Stimulated activated CD4-positive, alpha-beta T cell treated with anti-CD3 and anti-CD28 coated beads, TNF-alpha, amount 100 ng/mL, for 24 hours (primary cell): Measurements from ENCODE around the gene ARAP3.
"Not testable (repeated sequence)": the region's sequence is repeated elsewhere in the genome, so short reads cannot be mapped to it uniquely, and the experiment has no call there.

Experiments
- DNase-seq, 3 experiments: peaks; one replicate each; pipeline ENCODE4 v3.0.0-alpha.2; 2020; ENCODE audit warnings: low read depth in 3 of 3

ARAP3 gene, protein sequence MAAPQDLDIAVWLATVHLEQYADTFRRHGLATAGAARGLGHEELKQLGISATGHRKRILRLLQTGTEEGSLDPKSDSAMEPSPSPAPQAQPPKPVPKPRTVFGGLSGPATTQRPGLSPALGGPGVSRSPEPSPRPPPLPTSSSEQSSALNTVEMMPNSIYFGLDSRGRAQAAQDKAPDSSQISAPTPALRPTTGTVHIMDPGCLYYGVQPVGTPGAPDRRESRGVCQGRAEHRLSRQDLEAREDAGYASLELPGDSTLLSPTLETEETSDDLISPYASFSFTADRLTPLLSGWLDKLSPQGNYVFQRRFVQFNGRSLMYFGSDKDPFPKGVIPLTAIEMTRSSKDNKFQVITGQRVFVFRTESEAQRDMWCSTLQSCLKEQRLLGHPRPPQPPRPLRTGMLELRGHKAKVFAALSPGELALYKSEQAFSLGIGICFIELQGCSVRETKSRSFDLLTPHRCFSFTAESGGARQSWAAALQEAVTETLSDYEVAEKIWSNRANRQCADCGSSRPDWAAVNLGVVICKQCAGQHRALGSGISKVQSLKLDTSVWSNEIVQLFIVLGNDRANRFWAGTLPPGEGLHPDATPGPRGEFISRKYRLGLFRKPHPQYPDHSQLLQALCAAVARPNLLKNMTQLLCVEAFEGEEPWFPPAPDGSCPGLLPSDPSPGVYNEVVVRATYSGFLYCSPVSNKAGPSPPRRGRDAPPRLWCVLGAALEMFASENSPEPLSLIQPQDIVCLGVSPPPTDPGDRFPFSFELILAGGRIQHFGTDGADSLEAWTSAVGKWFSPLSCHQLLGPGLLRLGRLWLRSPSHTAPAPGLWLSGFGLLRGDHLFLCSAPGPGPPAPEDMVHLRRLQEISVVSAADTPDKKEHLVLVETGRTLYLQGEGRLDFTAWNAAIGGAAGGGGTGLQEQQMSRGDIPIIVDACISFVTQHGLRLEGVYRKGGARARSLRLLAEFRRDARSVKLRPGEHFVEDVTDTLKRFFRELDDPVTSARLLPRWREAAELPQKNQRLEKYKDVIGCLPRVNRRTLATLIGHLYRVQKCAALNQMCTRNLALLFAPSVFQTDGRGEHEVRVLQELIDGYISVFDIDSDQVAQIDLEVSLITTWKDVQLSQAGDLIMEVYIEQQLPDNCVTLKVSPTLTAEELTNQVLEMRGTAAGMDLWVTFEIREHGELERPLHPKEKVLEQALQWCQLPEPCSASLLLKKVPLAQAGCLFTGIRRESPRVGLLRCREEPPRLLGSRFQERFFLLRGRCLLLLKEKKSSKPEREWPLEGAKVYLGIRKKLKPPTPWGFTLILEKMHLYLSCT (N-terminal part only)

GRCh38 chr5:141681695-141682641 lies at the start of gene ARAP3:
Gene ARAP3, minus strand, starts transcription at chr5:141682230. Its CDS starts 1,744 bp downstream, at chr5:141680486.
- peak in 1 of 3 experiments; percentile 38 for DNase-seq

DNA sequence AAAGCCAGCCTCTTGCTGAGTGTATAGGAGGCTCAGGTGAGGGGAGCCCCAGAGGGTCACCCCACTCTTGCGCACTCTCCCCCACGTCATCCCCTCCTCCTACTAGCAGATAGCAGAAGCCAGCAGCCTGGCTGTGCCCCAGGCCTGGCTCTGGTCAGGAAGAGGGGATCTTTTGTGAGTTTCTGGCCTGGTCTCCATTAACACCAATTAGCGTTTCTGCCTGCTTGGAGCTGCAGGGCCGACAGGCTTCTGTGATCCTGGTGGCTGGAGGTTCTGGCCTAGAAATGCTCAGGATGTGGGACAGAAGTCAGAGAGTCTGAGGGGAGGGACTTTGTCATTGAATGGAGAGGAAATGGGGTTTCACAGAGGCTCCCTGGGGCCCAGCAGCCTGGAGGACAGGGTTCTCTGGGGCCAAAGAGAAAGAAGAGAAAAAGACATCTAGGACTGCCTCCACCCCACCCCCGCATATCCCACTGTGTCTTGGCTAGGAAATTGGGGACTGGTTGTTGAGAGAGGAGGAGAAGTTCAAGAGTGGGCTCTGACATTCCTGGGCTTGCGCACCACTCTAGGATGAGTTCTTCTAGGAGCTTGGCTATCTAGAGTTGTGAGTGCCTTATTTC lies 47.5 kb upstream of the ARAP3 start:
- no peak for DNase-seq

GRCh38 chr5:141725891-141726290 lies 43.9 kb upstream of the ARAP3 start:
- no peak for DNase-seq

DNA sequence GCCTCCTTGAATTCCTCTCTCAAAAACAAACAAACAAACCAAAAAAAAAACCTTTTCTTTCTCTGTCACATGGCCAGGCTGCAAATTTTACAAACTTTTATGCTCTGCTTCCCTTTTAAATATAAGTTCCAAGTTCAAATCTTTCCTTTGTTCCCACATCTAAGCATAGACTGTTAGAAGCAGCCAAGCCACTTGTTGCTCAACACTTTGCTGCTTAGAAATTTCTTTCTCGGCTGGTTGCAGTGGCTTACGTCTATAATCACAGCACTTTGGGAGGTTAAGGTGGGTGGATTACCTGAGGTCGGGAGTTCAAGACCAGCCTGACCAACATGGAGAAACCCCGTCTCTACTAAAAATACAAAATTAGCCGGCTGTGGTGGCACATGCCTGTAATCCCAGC lies 43.1 kb upstream of the ARAP3 start:
- DNase-seq: not testable (repeated sequence)

DNA sequence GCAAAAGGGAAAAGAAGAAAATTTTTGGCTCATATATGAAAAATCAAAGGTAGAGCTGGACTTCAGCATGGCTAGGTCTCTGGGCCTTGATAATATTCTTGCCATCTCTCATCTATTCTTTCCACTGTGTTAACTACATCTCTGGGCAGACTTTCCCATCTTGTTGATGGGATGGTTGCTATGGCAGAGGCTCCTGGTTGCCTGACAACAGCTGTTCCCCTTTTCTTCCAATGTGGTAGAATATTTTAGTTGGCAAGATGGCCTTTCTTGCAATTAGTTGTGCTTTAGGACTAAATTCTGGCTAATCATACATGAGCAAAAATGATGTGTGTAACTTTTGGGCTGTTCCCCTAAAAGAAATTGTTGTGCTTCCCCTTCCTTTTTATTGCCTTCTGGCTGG lies 40.2 kb upstream of the ARAP3 start:
- no peak for DNase-seq

DNA sequence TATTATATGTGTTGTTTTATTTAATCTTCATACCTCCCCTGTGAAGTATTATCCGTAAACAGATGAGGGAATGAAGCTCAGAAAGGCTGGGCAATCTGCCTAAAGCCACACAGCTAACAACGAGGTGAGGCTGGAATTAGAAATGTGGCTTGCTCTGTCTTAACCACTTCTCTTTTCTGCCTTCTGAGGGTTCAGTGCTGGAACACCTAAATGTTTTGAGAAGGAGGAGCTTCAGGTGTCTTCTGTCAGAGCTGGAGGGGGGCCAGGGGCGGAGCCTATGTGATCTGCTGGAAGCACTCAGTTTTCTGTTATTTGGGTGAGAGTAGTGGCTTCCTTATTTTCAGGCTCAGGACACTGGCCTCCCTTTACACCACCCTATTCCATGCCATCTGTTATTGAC lies 35.0 kb upstream of the ARAP3 start:
- no peak for DNase-seq

DNA sequence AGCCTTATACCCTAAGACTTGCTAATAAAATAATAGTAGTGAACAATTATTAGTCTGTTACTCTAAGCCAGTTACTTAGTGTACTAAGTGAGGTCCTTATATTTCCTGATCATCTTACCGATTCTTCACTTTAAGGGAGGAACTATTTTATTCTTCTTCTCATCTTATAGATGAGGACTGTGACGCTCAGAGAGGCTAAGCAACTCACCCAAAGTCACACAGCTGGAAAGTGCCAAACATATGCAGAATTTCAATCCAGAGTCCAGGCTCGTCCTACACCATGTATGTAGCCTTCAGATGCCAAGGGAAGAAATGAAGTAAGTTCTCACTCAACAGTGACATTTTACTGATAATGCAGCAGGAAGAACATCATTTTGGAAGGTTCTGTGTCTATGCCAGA lies 34.4 kb upstream of the ARAP3 start:
- DNase-seq: no peak

GRCh38 chr5:141716009-141716408 lies 34.0 kb upstream of the ARAP3 start:
- DNase-seq: no peak

- DNase-seq: no peak
These were observed 33.4 kb upstream of the ARAP3 start for GRCh38 chr5:141715346-141715905.

GRCh38 chr5:141714542-141715310 lies 32.7 kb upstream of the ARAP3 start:
- no peak for DNase-seq

GRCh38 chr5:141713616-141714309 lies 31.7 kb upstream of the ARAP3 start:
- DNase-seq: no peak

DNA sequence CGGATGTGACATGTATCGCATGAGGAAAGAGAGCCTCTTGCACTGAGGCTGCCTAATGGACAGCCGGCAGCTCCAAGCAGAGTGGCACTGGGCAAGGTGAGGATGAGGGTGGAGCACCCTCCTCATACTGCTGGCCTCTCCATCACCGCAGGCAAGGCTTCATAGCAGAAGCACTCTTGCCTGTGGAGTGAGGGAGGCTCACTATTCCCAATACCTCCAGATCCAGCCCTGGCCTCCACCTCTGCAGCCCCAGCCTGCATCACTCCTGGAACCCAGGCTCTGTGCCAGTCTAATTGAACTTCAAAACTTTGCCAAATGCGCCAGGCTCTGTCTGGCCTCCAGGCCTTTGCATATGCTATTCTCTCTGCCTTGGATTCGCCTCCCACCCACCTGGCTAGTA lies 29.7 kb upstream of the ARAP3 start:
- no peak for DNase-seq

- DNase-seq: no peak
These were observed 27.8 kb upstream of the ARAP3 start for GRCh38 chr5:141709699-141710267.

DNA sequence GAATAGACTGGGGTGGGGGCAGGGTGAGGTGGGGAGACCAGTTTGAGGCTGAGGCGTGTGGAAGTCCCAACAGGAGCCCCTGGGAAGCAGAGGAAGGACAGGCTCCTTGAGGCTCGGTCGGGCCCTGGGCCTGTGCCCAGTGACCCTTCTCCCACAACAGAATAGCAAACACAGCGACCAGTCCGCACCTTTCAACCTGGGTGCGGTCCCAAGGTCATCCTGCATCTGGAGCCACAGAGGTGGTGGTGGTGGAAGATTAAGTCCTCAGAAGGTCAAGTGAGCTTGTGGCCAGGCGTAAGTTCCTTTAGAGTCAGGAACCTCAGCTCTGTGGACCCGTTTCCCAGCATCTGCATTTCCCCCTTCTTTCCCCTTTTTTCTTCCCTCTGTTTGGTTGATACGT lies 26.0 kb upstream of the ARAP3 start:
- no peak for DNase-seq

- DNase-seq: no peak
These were observed 25.5 kb upstream of the ARAP3 start for GRCh38 chr5:141707510-141707909.

GRCh38 chr5:141706121-141706520 lies 24.1 kb upstream of the ARAP3 start:
- DNase-seq: no peak

GRCh38 chr5:141705469-141705868 lies 23.4 kb upstream of the ARAP3 start:
- no peak for DNase-seq

DNA sequence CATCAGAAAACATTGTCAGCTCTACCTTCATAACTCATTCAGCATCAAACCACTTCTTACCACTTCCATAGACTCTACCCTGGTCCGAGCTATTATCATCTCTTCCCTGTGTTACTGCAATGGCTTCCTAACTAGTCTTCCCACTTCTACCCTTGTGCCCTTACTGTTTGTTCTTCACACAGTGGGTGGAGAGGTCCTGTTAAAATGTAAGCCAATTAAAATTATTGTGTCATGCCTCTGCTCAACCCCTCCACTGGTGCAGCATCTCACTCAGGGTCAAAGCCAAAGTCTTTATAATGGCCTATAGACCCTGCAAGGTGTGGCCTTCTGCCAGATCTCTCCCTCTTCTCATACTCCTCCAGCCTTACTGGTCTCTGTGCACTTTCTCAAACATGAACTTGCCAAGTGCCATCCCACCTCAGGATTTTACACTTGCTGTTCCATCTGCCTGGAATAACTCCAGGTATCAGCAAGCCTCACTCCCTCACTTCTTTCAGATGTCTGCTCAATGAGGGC lies 22.8 kb upstream of the ARAP3 start:
- no peak for DNase-seq
